Immature natural killer cell (primary cell): ENCODE results near the gene BTNL2. TPM values are rescaled to one million over a fixed set of nuclear protein-coding genes. Genes with fewer than 3 reads are reported as not detected.
"Not testable (repeated sequence)": the region's sequence is repeated elsewhere in the genome, so short reads cannot be mapped to it uniquely, and the experiment has no call there.

Experiments used
- DNase-seq, 3 donors: peaks; one replicate each; pipeline ENCODE4 v3.0.0; 2022; ENCODE audit warnings: mixed read lengths in 1 of 3
- H3K27ac Mint-ChIP-seq, 6 donors: one replicate each; pipeline ENCODE4 v1.8.0; 2020; ENCODE audit warnings: mixed read lengths in 6 of 6, mild to moderate bottlenecking in 5 of 6, inconsistent platforms in 4 of 6, moderate library complexity in 3 of 6
- H3K27me3 Mint-ChIP-seq, 3 donors: one replicate each; pipeline ENCODE4 v1.8.0; 2020 to 2021; ENCODE audit warnings: low read depth in 3 of 3, mild to moderate bottlenecking in 3 of 3, mixed read lengths in 3 of 3, moderate library complexity in 3 of 3, inconsistent platforms in 1 of 3
- H3K36me3 Mint-ChIP-seq, 3 donors: one replicate each; pipeline ENCODE4 v1.8.0; 2020; ENCODE audit warnings: mixed read lengths in 3 of 3, inconsistent platforms in 2 of 3, mild to moderate bottlenecking in 2 of 3
- H3K4me1 Mint-ChIP-seq, 2 donors: one replicate each; pipeline ENCODE4 v1.8.0; 2020; ENCODE audit warnings: inconsistent platforms in 2 of 2, mild to moderate bottlenecking in 2 of 2, mixed read lengths in 2 of 2, moderate library complexity in 1 of 2
- H3K4me3 Mint-ChIP-seq, 5 donors: one replicate each; pipeline ENCODE4 v1.8.0; 2020; ENCODE audit warnings: mild to moderate bottlenecking in 5 of 5, mixed read lengths in 5 of 5, inconsistent platforms in 3 of 5, moderate library complexity in 3 of 5
- H3K9me3 Mint-ChIP-seq, 6 donors: one replicate each; pipeline ENCODE4 v1.8.0; 2020; ENCODE audit warnings: mild to moderate bottlenecking in 6 of 6, mixed read lengths in 6 of 6, inconsistent platforms in 4 of 6, moderate library complexity in 3 of 6
- polyA plus RNA-seq, 3 donors: library from polyadenylated mRNA; unstranded; fragments of 300-500 nt; fragmentation: Illumina TruSeq; gene quantifications; one replicate each; pipeline ENCODE4 v1.2.3, GENCODE V29; 2021

The BTNL2 gene
- not detected for polyA plus RNA-seq

GRCh38 chr6:32406857-32407256 is at the start of gene BTNL2:
Gene BTNL2, minus strand, starts transcription at chr6:32407181. Its CDS starts 58 bp downstream, at chr6:32407123.
- Mint-ChIP-seq H3K4me3 (no peak within 1 kb of the TSS), H3K27me3 (peaks cover 0 to 23% (median 7%) of the 10 kb centered on the region in 3 donors), H3K4me1 (no peaks in the 10 kb centered on the region), H3K36me3 (no peaks in the 10 kb centered on the region), H3K9me3 (no peaks in the 10 kb centered on the region), H3K27ac (no peak within 1 kb of the TSS)
- DNase-seq, result no peak

GRCh38 chr6:32449088-32449736 is 42.2 kb upstream of the BTNL2 start:
- H3K4me1 Mint-ChIP-seq, result no peaks in the 10 kb centered on the region
- H3K4me3 Mint-ChIP-seq, result no peak overlapping the region
- H3K9me3 Mint-ChIP-seq, result no peaks in the 10 kb centered on the region
- no peak for DNase-seq
- H3K36me3 Mint-ChIP-seq, result no peaks in the 10 kb centered on the region
- H3K27me3 Mint-ChIP-seq, result peaks cover 8 to 16% (median 10%) of the 10 kb centered on the region in 3 donors
- H3K27ac Mint-ChIP-seq, result no peak overlapping the region

GRCh38 chr6:32447932-32448331 is 41.0 kb upstream of the BTNL2 start:
- no peak for DNase-seq
- H3K4me1 Mint-ChIP-seq, result no peaks in the 10 kb centered on the region
- peaks cover 0 to 6% (median 0%) of the 10 kb centered on the region in 3 donors for H3K36me3 Mint-ChIP-seq
- no peak overlapping the region for H3K4me3 Mint-ChIP-seq
- H3K9me3 Mint-ChIP-seq, result no peaks in the 10 kb centered on the region
- H3K27me3 Mint-ChIP-seq, result peaks cover 10 to 12% (median 11%) of the 10 kb centered on the region in 3 donors
- no peak overlapping the region for H3K27ac Mint-ChIP-seq

- no peak for DNase-seq
- Mint-ChIP-seq H3K9me3 (no peaks in the 10 kb centered on the region), H3K4me1 (peaks cover under 1 to 3% of the 10 kb centered on the region in 2 donors), H3K4me3 (no peak overlapping the region), H3K36me3 (peaks cover 0 to 6% (median 0%) of the 10 kb centered on the region in 3 donors), H3K27ac (no peak overlapping the region), H3K27me3 (peaks cover 3 to 6% (median 5%) of the 10 kb centered on the region in 3 donors)
These were observed 38.4 kb upstream of the BTNL2 start for GRCh38 chr6:32445321-32445854.

- Mint-ChIP-seq H3K9me3 (no peaks in the 10 kb centered on the region), H3K4me3 (no peak overlapping the region), H3K27me3 (peaks cover 3 to 8% (median 6%) of the 10 kb centered on the region in 3 donors), H3K4me1 (peaks cover 8 to 12% of the 10 kb centered on the region in 2 donors), H3K27ac (no peak overlapping the region), H3K36me3 (peaks cover 0 to 6% (median 0%) of the 10 kb centered on the region in 3 donors)
- no peak for DNase-seq
These were observed 37.5 kb upstream of the BTNL2 start for GRCh38 chr6:32444433-32444832.

GRCh38 chr6:32442977-32443552 is 36.1 kb upstream of the BTNL2 start:
- Mint-ChIP-seq H3K36me3 (peaks cover 0 to 6% (median 0%) of the 10 kb centered on the region in 3 donors), H3K27ac (no peak overlapping the region), H3K27me3 (peaks cover 3 to 9% (median 4%) of the 10 kb centered on the region in 3 donors), H3K9me3 (no peaks in the 10 kb centered on the region), H3K4me3 (no peak overlapping the region), H3K4me1 (peaks cover 9 to 16% of the 10 kb centered on the region in 2 donors)
- no peak for DNase-seq

GRCh38 chr6:32442243-32442667 is 35.3 kb upstream of the BTNL2 start:
- peaks cover 0 to 6% (median 0%) of the 10 kb centered on the region in 3 donors for H3K36me3 Mint-ChIP-seq
- peak overlapping the region in 1 of 6 donors; percentile 9 for H3K27ac Mint-ChIP-seq
- DNase-seq, result no peak
- H3K4me3 Mint-ChIP-seq, result peak overlapping the region in 1 of 5 donors; percentile 4
- H3K9me3 Mint-ChIP-seq, result no peaks in the 10 kb centered on the region
- peaks cover 9 to 16% of the 10 kb centered on the region in 2 donors for H3K4me1 Mint-ChIP-seq
- peaks cover 3 to 9% (median 4%) of the 10 kb centered on the region in 3 donors for H3K27me3 Mint-ChIP-seq

GRCh38 chr6:32439602-32440214 is 32.7 kb upstream of the BTNL2 start, which contains the start of gene HLA-DRA:
Gene HLA-DRA, plus strand, starts transcription at chr6:32439887. Its CDS starts 64 bp downstream, at chr6:32439951.
- Mint-ChIP-seq H3K4me1 (peaks cover 9 to 16% of the 10 kb centered on the region in 2 donors), H3K36me3 (peaks cover 0 to 6% (median 0%) of the 10 kb centered on the region in 3 donors), H3K9me3 (no peaks in the 10 kb centered on the region), H3K4me3 (peak within 1 kb of the TSS; percentile 69 to 88 (median 77)), H3K27me3 (peaks cover 3 to 9% (median 4%) of the 10 kb centered on the region in 3 donors), H3K27ac (peak within 1 kb of the TSS; percentile 17 to 77 (median 68))
- peak; percentile 76 to 86 (median 78) for DNase-seq

GRCh38 chr6:32439139-32439538 is 32.2 kb upstream of the BTNL2 start:
- H3K36me3 Mint-ChIP-seq, result peaks cover 0 to 6% (median 0%) of the 10 kb centered on the region in 3 donors
- no peak for DNase-seq
- peaks cover 9 to 16% of the 10 kb centered on the region in 2 donors for H3K4me1 Mint-ChIP-seq
- peaks cover 2 to 9% (median 4%) of the 10 kb centered on the region in 3 donors for H3K27me3 Mint-ChIP-seq
- peak overlapping the region in 3 of 6 donors; percentile 17 to 77 (median 72) for H3K27ac Mint-ChIP-seq
- peak overlapping the region in 1 of 5 donors; percentile 88 for H3K4me3 Mint-ChIP-seq
- no peaks in the 10 kb centered on the region for H3K9me3 Mint-ChIP-seq

- DNase-seq, result peak in 2 of 3 donors; percentile 7 to 17
- Mint-ChIP-seq H3K4me3 (no peak overlapping the region), H3K27ac (no peak overlapping the region), H3K27me3 (peaks cover 2 to 9% (median 2%) of the 10 kb centered on the region in 3 donors), H3K9me3 (no peaks in the 10 kb centered on the region), H3K36me3 (no peaks in the 10 kb centered on the region), H3K4me1 (peaks cover 9 to 16% of the 10 kb centered on the region in 2 donors)
These were observed 30.2 kb upstream of the BTNL2 start for GRCh38 chr6:32436995-32437836.

- Mint-ChIP-seq H3K4me3 (no peak overlapping the region), H3K36me3 (no peaks in the 10 kb centered on the region), H3K27ac (no peak overlapping the region), H3K9me3 (no peaks in the 10 kb centered on the region), H3K4me1 (peaks cover 9 to 16% of the 10 kb centered on the region in 2 donors), H3K27me3 (peaks cover 0 to 5% (median under 1%) of the 10 kb centered on the region in 3 donors)
- DNase-seq, result no peak
These were observed 29.2 kb upstream of the BTNL2 start for GRCh38 chr6:32436186-32436585.

- not testable (repeated sequence) for H3K4me3 Mint-ChIP-seq, H3K4me1 Mint-ChIP-seq, H3K9me3 Mint-ChIP-seq, DNase-seq, H3K36me3 Mint-ChIP-seq, H3K27me3 Mint-ChIP-seq
- H3K27ac Mint-ChIP-seq, result peak overlapping the region in 1 of 6 donors; percentile 18
These were observed 27.0 kb upstream of the BTNL2 start for GRCh38 chr6:32433950-32434349.

- Mint-ChIP-seq H3K9me3 (no peaks in the 10 kb centered on the region), H3K4me3 (no peak overlapping the region), H3K27ac (no peak overlapping the region), H3K4me1 (no peaks in the 10 kb centered on the region), H3K27me3 (peaks cover 0 to 6% (median 3%) of the 10 kb centered on the region in 3 donors), H3K36me3 (no peaks in the 10 kb centered on the region)
- DNase-seq, result peak; percentile 14 to 42 (median 24)
These were observed 25.1 kb upstream of the BTNL2 start for GRCh38 chr6:32432050-32432450.
